Nephron (organoid): Measurements from ENCODE around the gene CDH13.
A peak's percentile ranks its signal among the peaks of the same experiment; 100 is the strongest.

Experiments used
- H3K27ac Mint-ChIP-seq, 3 experiments: 2 replicates each; pipeline ENCODE4 v1.8.0; 2020; ENCODE audit warnings: mixed read lengths in 3 of 3, mild to moderate bottlenecking in 2 of 3, moderate library complexity in 1 of 3
- H3K27me3 Mint-ChIP-seq: 2 replicates; pipeline ENCODE4 v1.8.0; 2021; ENCODE audit warnings: low read depth, mild to moderate bottlenecking, moderate library complexity, mixed read lengths
- H3K36me3 Mint-ChIP-seq: 2 replicates; pipeline ENCODE4 v1.8.0; 2020; ENCODE audit warnings: low read depth, mixed read lengths
- H3K4me1 Mint-ChIP-seq: 2 replicates; pipeline ENCODE4 v1.8.0; 2020; ENCODE audit warnings: mixed read lengths
- H3K4me3 Mint-ChIP-seq, 3 experiments: 2 replicates each; pipeline ENCODE4 v1.8.0; 2020; ENCODE audit warnings: mild to moderate bottlenecking in 3 of 3, mixed read lengths in 3 of 3, moderate library complexity in 2 of 3
- H3K9me3 Mint-ChIP-seq: 2 replicates; pipeline ENCODE4 v1.8.0; 2020; ENCODE audit warnings: mixed read lengths
- TF ChIP-seq, protein P1 (sequence below), 3 experiments: fragments of 200-600 bp; sonication (generic); IDR thresholded peaks; one replicate each; pipeline ENCODE4 v1.5.0; 2021; ENCODE audit warnings: antibody characterized with exemption in 3 of 3; ENCODE audit not compliant: unreplicated experiment in 3 of 3

The CDH13 gene

DNA sequence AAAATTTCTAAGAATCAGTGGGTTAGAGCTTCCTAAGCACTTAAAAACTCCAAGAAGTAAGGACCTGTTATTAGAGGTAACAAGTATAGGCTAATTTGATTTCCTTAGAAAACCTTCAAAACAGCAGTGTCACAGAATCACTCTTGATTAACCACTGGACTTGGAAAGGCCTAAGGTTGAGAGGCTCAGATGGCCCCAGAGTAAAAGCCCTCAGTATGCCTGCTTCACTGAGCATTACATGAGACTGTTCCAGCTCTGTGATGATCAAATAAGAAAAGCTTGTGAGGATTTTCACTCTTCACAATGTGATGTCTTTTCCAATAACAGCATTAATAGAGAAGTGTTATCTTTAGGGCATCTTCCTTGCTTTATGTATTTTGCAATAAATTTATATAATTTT, 671.8 kb downstream of the CDH13 start:
- Mint-ChIP-seq H3K27ac (no peak overlapping the region), H3K36me3 (no peaks in the 10 kb centered on the region), H3K27me3 (no peaks in the 10 kb centered on the region), H3K9me3 (no peaks in the 10 kb centered on the region), H3K4me3 (no peak overlapping the region), H3K4me1 (peaks cover 5% of the 10 kb centered on the region)
- TF ChIP-seq, protein P1, sequence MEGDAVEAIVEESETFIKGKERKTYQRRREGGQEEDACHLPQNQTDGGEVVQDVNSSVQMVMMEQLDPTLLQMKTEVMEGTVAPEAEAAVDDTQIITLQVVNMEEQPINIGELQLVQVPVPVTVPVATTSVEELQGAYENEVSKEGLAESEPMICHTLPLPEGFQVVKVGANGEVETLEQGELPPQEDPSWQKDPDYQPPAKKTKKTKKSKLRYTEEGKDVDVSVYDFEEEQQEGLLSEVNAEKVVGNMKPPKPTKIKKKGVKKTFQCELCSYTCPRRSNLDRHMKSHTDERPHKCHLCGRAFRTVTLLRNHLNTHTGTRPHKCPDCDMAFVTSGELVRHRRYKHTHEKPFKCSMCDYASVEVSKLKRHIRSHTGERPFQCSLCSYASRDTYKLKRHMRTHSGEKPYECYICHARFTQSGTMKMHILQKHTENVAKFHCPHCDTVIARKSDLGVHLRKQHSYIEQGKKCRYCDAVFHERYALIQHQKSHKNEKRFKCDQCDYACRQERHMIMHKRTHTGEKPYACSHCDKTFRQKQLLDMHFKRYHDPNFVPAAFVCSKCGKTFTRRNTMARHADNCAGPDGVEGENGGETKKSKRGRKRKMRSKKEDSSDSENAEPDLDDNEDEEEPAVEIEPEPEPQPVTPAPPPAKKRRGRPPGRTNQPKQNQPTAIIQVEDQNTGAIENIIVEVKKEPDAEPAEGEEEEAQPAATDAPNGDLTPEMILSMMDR (IDR thresholded peaks at IDR 0.05; ENCODE audit: unreplicated experiment in 3 of 3): no peak

- Mint-ChIP-seq H3K27ac (no peak overlapping the region), H3K27me3 (no peaks in the 10 kb centered on the region), H3K9me3 (no peaks in the 10 kb centered on the region), H3K36me3 (no peaks in the 10 kb centered on the region), H3K4me1 (peaks cover 5% of the 10 kb centered on the region), H3K4me3 (no peak overlapping the region)
- TF ChIP-seq, protein P1 (IDR thresholded peaks at IDR 0.05; ENCODE audit: unreplicated experiment in 3 of 3): no peak
Observed at GRCh38 chr16:83300326-83300725, 673.6 kb downstream of the CDH13 start.

GRCh38 chr16:83301971-83302370, 675.2 kb downstream of the CDH13 start:
- Mint-ChIP-seq H3K9me3 (no peaks in the 10 kb centered on the region), H3K4me3 (no peak overlapping the region), H3K36me3 (no peaks in the 10 kb centered on the region), H3K4me1 (peaks cover 5% of the 10 kb centered on the region), H3K27me3 (no peaks in the 10 kb centered on the region), H3K27ac (no peak overlapping the region)
- TF ChIP-seq, protein P1 (IDR thresholded peaks at IDR 0.05; ENCODE audit: unreplicated experiment in 3 of 3): no peak

GRCh38 chr16:83302853-83303252, 676.1 kb downstream of the CDH13 start:
- no peaks in the 10 kb centered on the region for H3K9me3 Mint-ChIP-seq
- H3K4me1 Mint-ChIP-seq: peaks cover 5% of the 10 kb centered on the region
- H3K36me3 Mint-ChIP-seq: no peaks in the 10 kb centered on the region
- H3K27ac Mint-ChIP-seq: no peak overlapping the region
- no peaks in the 10 kb centered on the region for H3K27me3 Mint-ChIP-seq
- TF ChIP-seq, protein P1 (IDR thresholded peaks at IDR 0.05; ENCODE audit: unreplicated experiment in 3 of 3): no peak
- no peak overlapping the region for H3K4me3 Mint-ChIP-seq

DNA sequence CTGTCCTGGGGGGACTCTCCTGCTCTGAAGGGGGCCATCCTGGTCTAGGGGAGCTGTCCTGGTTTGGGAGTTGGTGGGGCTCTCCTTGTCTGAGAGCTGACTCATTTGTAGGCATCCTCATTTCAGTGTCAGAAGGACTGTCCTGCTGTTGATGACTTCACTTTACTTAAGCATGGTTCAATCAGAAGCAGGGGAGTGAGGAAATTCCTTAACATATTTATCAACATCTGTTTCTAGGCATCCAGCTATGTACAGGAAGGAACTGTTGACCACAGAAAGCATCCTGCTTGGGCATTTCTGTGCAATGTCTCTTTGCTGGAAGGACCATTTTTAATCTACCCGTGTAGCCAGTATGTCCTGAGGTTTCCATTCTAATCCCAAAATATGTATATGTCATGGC, 678.3 kb downstream of the CDH13 start:
- Mint-ChIP-seq H3K9me3 (no peaks in the 10 kb centered on the region), H3K4me1 (peaks cover 16% of the 10 kb centered on the region), H3K27ac (no peak overlapping the region), H3K4me3 (no peak overlapping the region), H3K27me3 (no peaks in the 10 kb centered on the region), H3K36me3 (no peaks in the 10 kb centered on the region)
- TF ChIP-seq, protein P1 (IDR thresholded peaks at IDR 0.05; ENCODE audit: unreplicated experiment in 3 of 3): no peak

GRCh38 chr16:83306961-83307593, 680.3 kb downstream of the CDH13 start:
- no peaks in the 10 kb centered on the region for H3K27me3 Mint-ChIP-seq
- H3K4me1 Mint-ChIP-seq: peaks cover 23% of the 10 kb centered on the region
- H3K9me3 Mint-ChIP-seq: no peaks in the 10 kb centered on the region
- TF ChIP-seq, protein P1 (IDR thresholded peaks at IDR 0.05; ENCODE audit: unreplicated experiment in 3 of 3): no peak
- H3K27ac Mint-ChIP-seq: peak overlapping the region in 1 of 3 experiments; percentile 5
- H3K4me3 Mint-ChIP-seq: no peak overlapping the region
- H3K36me3 Mint-ChIP-seq: no peaks in the 10 kb centered on the region
